PFSK-1 (cell line): ENCODE results near the gene DBT.

Source experiments
- POLR2AphosphoS5 ChIP-seq: IDR thresholded peaks from 2 replicates; pipeline ENCODE4 v1.6.1; 2012; ENCODE audit warnings: low read depth, mild to moderate bottlenecking, control low read depth, low read length, moderate library complexity
- TAF1 ChIP-seq: IDR thresholded peaks from 2 replicates; pipeline ENCODE4 v1.6.1; 2012; ENCODE audit warnings: low read length, control low read depth, borderline replicate concordance; ENCODE audit not compliant: insufficient read depth
- TF ChIP-seq, protein P1 (sequence below), 2 experiments: IDR thresholded peaks; 2 replicates each; pipeline versions ENCODE4 v1.6.1 to v1.8.0; 2011 to 2012; ENCODE audit warnings: low read depth in 2 of 2, low read length in 2 of 2, control low read depth in 1 of 2, inconsistent platforms in 1 of 2, mild to moderate bottlenecking in 1 of 2, moderate library complexity in 1 of 2; ENCODE audit not compliant: insufficient read depth in 1 of 2

DNA sequence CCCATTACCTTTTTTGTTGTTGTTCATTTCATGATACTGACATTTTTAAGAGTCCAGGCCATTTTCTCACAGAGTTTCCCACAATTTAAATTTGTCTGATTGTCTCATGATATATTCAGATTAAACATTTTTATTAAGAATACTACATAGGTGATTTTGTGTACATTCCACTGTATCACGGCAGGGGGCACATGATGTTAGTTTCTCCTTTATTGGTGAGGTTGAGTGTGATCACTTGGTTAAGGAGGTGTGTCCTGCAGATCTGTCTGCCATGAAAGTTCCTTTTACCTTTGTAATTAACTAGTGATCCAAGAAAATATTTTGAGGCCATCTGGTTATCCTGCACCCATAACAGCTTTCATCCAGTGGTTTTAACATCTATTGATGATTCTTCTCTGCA, 28.2 kb upstream of the DBT start:
- TF ChIP-seq, protein P1, sequence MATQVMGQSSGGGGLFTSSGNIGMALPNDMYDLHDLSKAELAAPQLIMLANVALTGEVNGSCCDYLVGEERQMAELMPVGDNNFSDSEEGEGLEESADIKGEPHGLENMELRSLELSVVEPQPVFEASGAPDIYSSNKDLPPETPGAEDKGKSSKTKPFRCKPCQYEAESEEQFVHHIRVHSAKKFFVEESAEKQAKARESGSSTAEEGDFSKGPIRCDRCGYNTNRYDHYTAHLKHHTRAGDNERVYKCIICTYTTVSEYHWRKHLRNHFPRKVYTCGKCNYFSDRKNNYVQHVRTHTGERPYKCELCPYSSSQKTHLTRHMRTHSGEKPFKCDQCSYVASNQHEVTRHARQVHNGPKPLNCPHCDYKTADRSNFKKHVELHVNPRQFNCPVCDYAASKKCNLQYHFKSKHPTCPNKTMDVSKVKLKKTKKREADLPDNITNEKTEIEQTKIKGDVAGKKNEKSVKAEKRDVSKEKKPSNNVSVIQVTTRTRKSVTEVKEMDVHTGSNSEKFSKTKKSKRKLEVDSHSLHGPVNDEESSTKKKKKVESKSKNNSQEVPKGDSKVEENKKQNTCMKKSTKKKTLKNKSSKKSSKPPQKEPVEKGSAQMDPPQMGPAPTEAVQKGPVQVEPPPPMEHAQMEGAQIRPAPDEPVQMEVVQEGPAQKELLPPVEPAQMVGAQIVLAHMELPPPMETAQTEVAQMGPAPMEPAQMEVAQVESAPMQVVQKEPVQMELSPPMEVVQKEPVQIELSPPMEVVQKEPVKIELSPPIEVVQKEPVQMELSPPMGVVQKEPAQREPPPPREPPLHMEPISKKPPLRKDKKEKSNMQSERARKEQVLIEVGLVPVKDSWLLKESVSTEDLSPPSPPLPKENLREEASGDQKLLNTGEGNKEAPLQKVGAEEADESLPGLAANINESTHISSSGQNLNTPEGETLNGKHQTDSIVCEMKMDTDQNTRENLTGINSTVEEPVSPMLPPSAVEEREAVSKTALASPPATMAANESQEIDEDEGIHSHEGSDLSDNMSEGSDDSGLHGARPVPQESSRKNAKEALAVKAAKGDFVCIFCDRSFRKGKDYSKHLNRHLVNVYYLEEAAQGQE (IDR thresholded peaks at IDR 0.05; ENCODE audit: insufficient read depth in 1 of 2, low read depth in 2 of 2, low read length in 2 of 2): no peak
- TF ChIP-seq POLR2AphosphoS5: no peak
- TF ChIP-seq TAF1: no peak
